AG09309 (cell line): ENCODE measurements around the gene PACS1.

Experiments used
- DNase-seq: peaks from one replicate; pipeline ENCODE4 v3.0.0-alpha.2; 2010; ENCODE audit warnings: low read depth
- H3K4me3 ChIP-seq: 2 replicates; pipeline ENCODE4 v1.5.1; 2011; ENCODE audit warnings: mild to moderate bottlenecking, low read depth, low read length, moderate library complexity; ENCODE audit not compliant: control insufficient read depth
- TF ChIP-seq, protein P1 (sequence below): IDR thresholded peaks from 2 replicates; pipeline ENCODE4 v1.5.1; 2011; ENCODE audit warnings: mild to moderate bottlenecking, low read depth, low read length, inconsistent platforms; ENCODE audit not compliant: insufficient read depth, control insufficient read depth; ENCODE audit errors: missing control alignments

PACS1 gene

DNA sequence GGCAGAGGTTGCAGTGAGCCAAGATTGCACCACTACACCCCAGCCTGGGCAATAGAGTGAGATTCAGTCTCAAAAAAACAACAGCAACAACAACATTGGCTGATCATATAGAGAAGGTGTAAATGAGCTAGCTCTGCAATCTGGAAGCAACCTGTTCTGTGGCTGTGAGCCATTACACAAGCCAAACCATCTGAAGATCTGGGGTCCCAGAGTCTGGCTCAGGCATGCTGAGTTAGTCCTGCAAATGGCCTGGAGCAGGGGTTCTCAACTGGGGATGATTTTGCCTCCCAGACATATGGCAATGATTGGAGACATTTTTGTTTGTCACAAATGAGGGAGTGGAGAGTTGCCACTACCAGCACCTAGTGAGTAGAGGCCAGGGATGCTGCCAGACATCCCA is 156.0 kb downstream of the PACS1 start:
- H3K4me3 ChIP-seq, result no peak overlapping the region
- TF ChIP-seq, protein P1, sequence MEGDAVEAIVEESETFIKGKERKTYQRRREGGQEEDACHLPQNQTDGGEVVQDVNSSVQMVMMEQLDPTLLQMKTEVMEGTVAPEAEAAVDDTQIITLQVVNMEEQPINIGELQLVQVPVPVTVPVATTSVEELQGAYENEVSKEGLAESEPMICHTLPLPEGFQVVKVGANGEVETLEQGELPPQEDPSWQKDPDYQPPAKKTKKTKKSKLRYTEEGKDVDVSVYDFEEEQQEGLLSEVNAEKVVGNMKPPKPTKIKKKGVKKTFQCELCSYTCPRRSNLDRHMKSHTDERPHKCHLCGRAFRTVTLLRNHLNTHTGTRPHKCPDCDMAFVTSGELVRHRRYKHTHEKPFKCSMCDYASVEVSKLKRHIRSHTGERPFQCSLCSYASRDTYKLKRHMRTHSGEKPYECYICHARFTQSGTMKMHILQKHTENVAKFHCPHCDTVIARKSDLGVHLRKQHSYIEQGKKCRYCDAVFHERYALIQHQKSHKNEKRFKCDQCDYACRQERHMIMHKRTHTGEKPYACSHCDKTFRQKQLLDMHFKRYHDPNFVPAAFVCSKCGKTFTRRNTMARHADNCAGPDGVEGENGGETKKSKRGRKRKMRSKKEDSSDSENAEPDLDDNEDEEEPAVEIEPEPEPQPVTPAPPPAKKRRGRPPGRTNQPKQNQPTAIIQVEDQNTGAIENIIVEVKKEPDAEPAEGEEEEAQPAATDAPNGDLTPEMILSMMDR, result no peak
- no peak for DNase-seq

DNA sequence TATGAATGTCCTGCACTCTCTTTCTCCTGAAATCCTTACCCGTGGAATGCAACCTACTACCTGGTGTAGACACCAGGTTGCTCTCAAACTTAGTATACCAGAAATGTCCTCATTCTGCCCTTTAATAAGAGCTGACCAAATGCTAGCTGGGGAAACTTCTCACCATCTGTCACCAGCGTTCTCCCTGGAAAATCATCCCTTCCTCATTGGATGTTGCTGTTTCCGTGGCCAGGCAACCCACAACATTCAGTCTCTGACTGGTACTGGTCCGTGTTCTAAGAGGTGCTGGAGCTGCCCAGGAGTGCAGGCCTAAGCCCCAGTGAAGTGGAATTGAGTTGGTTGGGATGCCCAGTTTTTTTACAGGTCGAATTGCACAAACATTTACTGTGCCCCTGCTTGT is 157.6 kb downstream of the PACS1 start:
- TF ChIP-seq, protein P1, result no peak
- no peak for DNase-seq
- H3K4me3 ChIP-seq, result no peak overlapping the region

DNA sequence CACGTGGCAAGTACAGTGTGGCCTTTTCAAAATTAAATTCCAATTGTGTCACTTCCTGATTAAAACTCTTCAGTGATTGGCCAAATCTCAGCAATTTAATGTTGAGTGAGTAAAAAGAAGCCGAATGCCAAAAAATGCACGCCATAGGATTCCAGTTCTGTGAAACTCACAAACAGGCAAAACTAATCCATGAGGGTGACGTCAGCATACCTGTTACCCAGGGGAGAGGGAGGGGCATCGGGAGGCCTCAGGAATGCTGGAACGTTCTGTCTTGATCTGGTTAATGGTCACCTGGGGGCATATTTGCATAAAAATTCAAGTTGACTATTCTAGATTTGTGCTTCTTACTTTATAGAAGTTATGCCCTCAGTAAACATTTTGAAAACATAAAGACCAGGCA is 158.4 kb downstream of the PACS1 start:
- no peak overlapping the region for H3K4me3 ChIP-seq
- no peak for DNase-seq
- TF ChIP-seq, protein P1, result no peak

DNA sequence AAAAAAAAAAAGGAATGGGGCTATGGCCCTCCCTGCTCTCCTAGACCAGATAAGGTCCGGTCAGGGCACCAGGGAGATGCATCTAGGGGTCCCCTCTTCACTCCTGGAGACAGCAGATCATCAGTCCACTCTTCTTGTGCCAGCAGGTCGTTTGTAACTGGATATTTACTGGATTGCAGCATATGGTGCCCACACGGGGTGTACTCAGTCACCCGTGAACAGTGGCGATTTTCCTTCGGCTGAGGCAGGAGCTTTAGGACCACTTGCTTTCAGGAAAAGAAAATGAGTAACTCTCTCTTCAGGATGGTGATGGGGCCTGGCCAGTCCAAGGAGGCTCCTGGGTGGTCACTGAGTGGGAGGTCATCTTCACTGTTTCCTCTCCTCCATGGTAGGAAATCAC is 160.1 kb downstream of the PACS1 start:
- DNase-seq, result no peak
- H3K4me3 ChIP-seq, result no peak overlapping the region
- TF ChIP-seq, protein P1, result no peak

DNA sequence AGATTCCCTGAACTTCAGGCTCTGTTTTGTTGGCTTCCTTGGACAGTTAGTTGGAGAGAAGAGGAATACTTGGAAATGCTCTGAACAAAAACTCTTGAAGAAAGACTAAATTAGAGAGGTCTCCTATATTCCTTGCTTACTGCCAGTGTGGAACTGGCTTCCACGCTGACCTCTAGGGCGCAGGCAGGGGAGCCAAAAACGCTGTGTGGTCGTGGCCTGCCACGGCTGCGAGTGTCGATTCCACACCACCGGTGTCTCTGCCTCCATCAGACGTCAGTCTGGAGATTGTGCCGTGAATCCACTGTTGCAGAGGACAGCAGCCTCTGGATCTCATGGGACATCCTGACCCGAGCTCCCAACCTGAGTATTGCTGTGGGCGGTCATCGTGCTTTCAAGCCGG is 160.9 kb downstream of the PACS1 start:
- H3K4me3 ChIP-seq, result no peak overlapping the region
- no peak for DNase-seq
- TF ChIP-seq, protein P1, result no peak

DNA sequence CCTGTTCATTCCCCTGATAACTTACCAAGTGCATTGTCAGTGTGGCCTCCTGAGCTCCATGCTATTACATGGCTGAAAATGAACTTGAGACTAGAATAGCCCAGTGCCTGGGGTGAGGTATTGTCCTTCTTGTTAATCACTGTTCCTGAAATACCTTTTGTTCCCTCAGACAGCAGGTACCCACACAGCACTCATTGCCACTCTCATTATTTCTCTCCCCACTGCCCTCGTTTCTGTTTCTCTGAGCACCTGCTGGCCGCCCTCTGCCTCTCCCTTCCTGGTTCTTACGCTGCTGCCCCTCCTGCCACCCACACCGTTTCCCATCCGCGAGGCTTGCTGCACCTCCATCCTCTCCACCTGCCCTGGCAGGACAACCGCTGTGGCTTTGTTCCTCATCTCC is 161.5 kb downstream of the PACS1 start:
- no peak for DNase-seq
- TF ChIP-seq, protein P1, result no peak
- H3K4me3 ChIP-seq, result no peak overlapping the region

DNA sequence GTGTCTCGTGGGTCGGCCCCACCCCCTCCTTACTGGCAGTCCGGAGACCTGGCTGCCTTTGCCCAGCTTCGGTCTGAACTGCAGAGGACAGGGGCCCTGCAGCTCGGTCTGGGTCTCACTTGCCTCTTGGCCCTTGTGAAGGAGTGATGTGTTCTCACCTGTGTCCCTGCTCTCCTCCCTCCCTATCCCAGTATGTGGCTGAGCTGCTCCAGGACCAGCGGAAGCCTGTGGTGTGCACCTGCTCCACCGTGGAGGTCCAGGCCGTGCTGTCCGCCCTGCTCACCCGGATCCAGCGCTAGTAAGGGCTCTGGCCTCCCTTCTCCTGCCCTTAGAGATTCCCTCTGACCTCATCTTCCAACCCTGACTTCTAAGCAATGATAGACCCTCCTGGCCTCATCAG is 162.7 kb downstream of the PACS1 start:
- TF ChIP-seq, protein P1, result no peak
- H3K4me3 ChIP-seq, result no peak overlapping the region
- DNase-seq, result no peak
